ENCODE results near the gene SF3A2. TPM values are rescaled to one million over a fixed set of nuclear protein-coding genes. Genes with fewer than 3 reads are reported as not detected.

Gene SF3A2
- total and polyA plus RNA-seq, 2 donors (not counting 1 experiment from before 2014, with no cell fraction given), result 98.2 to 140 TPM

- intact Hi-C loops (cut with micrococcal nuclease), result loop anchor here (5.0 to 10.0 kb wide), 2 partner anchors 356 to 406 kb away; partner anchors contain the start of gene KLF16
- H3K4me3 Mint-ChIP-seq, result peak overlapping the region; percentile 89
- peak overlapping the region; percentile 99 for H3K4me2 ChIP-seq (replicated peaks; ENCODE audit: low read depth, low read length, poor library complexity, severe bottlenecking)
- DNase-seq (no peak), ATAC-seq (ENCODE audit: low read depth) (no peak)
- CTCF ChIA-PET, result no interaction called here
- H3K4me1 ChIP-seq (ENCODE audit: control insufficient read depth in 2 of 2, insufficient read depth in 2 of 2, low read length in 2 of 2), result peaks cover 51 to 66% of the 10 kb centered on the region in 2 donors
- peak overlapping the region in 4 of 5 experiments; percentile 50 to 100 (median 66) for H3K4me3 ChIP-seq (ENCODE audit: control extremely low read depth in 1 of 5, extremely low read depth in 1 of 5, insufficient read depth in 1 of 5, low read depth in 2 of 5, low read length in 4 of 5)
- POLR2A ChIA-PET, result interaction anchor here (1.4 to 10.8 kb wide), 3 partner anchors 13 to 47 kb away, joined by 3 to 134 read pairs (median 5); partner anchors contain the start of gene JSRP1
- WGBS (ENCODE audit: insufficient coverage), result no CpG with 5 or more reads among the region's 4 CpGs
- H3K9me3 ChIP-seq (ENCODE audit: control extremely low read depth in 1 of 3, control insufficient read depth in 2 of 3, insufficient read depth in 1 of 3, low read length in 2 of 3), result peaks cover 0 to 7% (median 0%) of the 10 kb centered on the region in 3 donors
- no peaks in the 10 kb centered on the region for H3K27me3 ChIP-seq (replicated peaks in 1 of 4; ENCODE audit: control extremely low read depth in 1 of 4, control insufficient read depth in 3 of 4, insufficient read depth in 4 of 4, low read length in 3 of 4)
- H3K9ac ChIP-seq (ENCODE audit: low read length), result peak overlapping the region; percentile 75
- peak overlapping the region; percentile 55 for H3K27ac Mint-ChIP-seq
- peaks cover 0 to 23% of the 10 kb centered on the region in 2 experiments for H3K36me3 ChIP-seq (replicated peaks in 1 of 2; ENCODE audit: control extremely low read depth in 1 of 2, control insufficient read depth in 1 of 2, extremely low read depth in 1 of 2, insufficient read depth in 2 of 2, low read length in 1 of 2)
- H3K27ac ChIP-seq (ENCODE audit: low read length in 2 of 2), result no peak overlapping the region
- H3K27me3 Mint-ChIP-seq, result no peaks in the 10 kb centered on the region
- peaks cover 47% of the 10 kb centered on the region for H3K4me1 Mint-ChIP-seq
- TF ChIP-seq CTCF (IDR thresholded peaks at IDR 0.05), result no peak
- no peak for TF ChIP-seq EZH2 (IDR thresholded peaks at IDR 0.05; ENCODE audit: borderline replicate concordance, insufficient read depth, low read depth, low read length, poor library complexity, severe bottlenecking)
- no peaks in the 10 kb centered on the region for H3K9me3 Mint-ChIP-seq (ENCODE audit: insufficient read depth)
- H3K79me2 ChIP-seq (ENCODE audit: control insufficient read depth, insufficient read depth, low read length), result peaks cover 62% of the 10 kb centered on the region
- peaks cover 41% of the 10 kb centered on the region for H4K20me1 ChIP-seq (ENCODE audit: control insufficient read depth, insufficient read depth, low read length, poor library complexity, severe bottlenecking)
- no peak overlapping the region for H2AFZ ChIP-seq (ENCODE audit: insufficient read depth, low read depth, low read length, poor library complexity, severe bottlenecking)
Measured at GRCh38 chr19:2268480-2268830, 31.8 kb downstream of the SF3A2 start.

DNA sequence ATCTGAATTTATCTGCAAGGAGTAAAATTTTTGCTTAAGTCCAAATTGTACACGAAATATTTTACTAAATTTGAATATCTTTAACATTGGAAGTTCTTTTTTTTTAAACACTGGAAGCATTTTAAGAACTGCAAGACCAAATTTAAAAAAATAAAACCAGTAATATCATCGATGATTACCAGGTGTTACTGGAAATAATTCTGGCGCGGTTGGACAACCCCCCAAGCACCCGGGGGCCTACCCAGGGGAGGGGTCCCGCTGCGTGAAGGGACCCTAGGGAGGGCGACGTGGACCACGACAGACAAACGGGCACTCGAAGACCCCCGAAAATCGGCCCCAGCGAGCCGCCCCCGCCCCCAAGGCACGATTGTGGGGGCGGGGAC lies 32.2 kb downstream of the SF3A2 start:
- under 1% methylated on average over 17 of the region's 19 CpGs for WGBS (ENCODE audit: insufficient coverage)
- Mint-ChIP-seq H3K27ac (peak overlapping the region; percentile 97), H3K9me3 (ENCODE audit: insufficient read depth) (no peaks in the 10 kb centered on the region), H3K4me1 (peaks cover 49% of the 10 kb centered on the region), H3K4me3 (peak overlapping the region; percentile 89), H3K27me3 (no peaks in the 10 kb centered on the region)
- Histone ChIP-seq H3K9ac (ENCODE audit: low read length) (peak overlapping the region; percentile 75), H4K20me1 (ENCODE audit: control insufficient read depth, insufficient read depth, low read length, poor library complexity, severe bottlenecking) (peaks cover 45% of the 10 kb centered on the region), H3K9me3 (ENCODE audit: control extremely low read depth in 1 of 3, control insufficient read depth in 2 of 3, insufficient read depth in 1 of 3, low read length in 2 of 3) (peaks cover 0 to 4% (median 0%) of the 10 kb centered on the region in 3 donors), H3K27me3 (replicated peaks in 1 of 4; ENCODE audit: control extremely low read depth in 1 of 4, control insufficient read depth in 3 of 4, insufficient read depth in 4 of 4, low read length in 3 of 4) (no peaks in the 10 kb centered on the region), H3K4me2 (replicated peaks; ENCODE audit: low read depth, low read length, poor library complexity, severe bottlenecking) (peak overlapping the region; percentile 99), H3K4me1 (ENCODE audit: control insufficient read depth in 2 of 2, insufficient read depth in 2 of 2, low read length in 2 of 2) (peaks cover 51 to 66% of the 10 kb centered on the region in 2 donors), H3K4me3 (ENCODE audit: control extremely low read depth in 1 of 5, extremely low read depth in 1 of 5, insufficient read depth in 1 of 5, low read depth in 2 of 5, low read length in 4 of 5) (peak overlapping the region; percentile 50 to 100 (median 67)), H3K79me2 (ENCODE audit: control insufficient read depth, insufficient read depth, low read length) (peaks cover 63% of the 10 kb centered on the region), H2AFZ (ENCODE audit: insufficient read depth, low read depth, low read length, poor library complexity, severe bottlenecking) (peak overlapping the region; percentile 42), H3K36me3 (replicated peaks in 1 of 2; ENCODE audit: control extremely low read depth in 1 of 2, control insufficient read depth in 1 of 2, extremely low read depth in 1 of 2, insufficient read depth in 2 of 2, low read length in 1 of 2) (peaks cover 0 to 25% of the 10 kb centered on the region in 2 experiments), H3K27ac (ENCODE audit: low read length in 2 of 2) (peak overlapping the region; percentile 29 to 53)
- DNase-seq (no peak), ATAC-seq (ENCODE audit: low read depth) (no peak)
- intact Hi-C loops (cut with micrococcal nuclease), result loop anchor here (1.0 to 10.0 kb wide), 4 partner anchors 11 to 407 kb away; partner anchors contain the start of genes KLF16, PLEKHJ1 and SF3A2
- ChIA-PET POLR2A (interaction anchor here (1.4 to 10.8 kb wide), 4 partner anchors 8 to 47 kb away, joined by 3 to 134 read pairs (median 9); partner anchors contain the start of gene JSRP1), CTCF (no interaction called here)
- TF ChIP-seq EZH2 (IDR thresholded peaks at IDR 0.05; ENCODE audit: borderline replicate concordance, insufficient read depth, low read depth, low read length, poor library complexity, severe bottlenecking), result no peak
- TF ChIP-seq CTCF (IDR thresholded peaks at IDR 0.05), result no peak
